ENCODE results near the gene CAMK1D.
"Not testable (repeated sequence)": the region's sequence is repeated elsewhere in the genome, so short reads cannot be mapped to it uniquely, and the experiment has no call there.

CAMK1D gene

DNA sequence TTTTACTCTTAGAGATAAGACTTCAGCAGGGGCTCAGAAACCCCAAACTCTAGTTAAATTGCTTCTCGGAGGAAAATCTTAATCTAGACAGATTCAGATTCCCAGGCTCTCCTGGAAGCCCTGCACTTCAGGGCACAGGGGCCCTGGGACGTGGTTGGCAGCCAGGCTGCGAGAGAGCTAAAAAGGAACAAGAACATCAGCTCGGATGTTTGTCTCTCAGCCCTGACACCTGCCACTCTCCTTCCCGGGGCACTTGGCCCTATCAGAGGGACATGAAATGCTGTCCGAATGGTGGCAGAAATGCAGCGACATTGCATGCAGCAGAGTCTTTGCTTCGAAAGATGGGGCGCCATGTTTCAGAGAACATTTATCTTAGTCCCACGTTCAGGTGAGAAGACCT, 485.4 kb downstream of the CAMK1D start:
- no peak for DNase-seq

DNA sequence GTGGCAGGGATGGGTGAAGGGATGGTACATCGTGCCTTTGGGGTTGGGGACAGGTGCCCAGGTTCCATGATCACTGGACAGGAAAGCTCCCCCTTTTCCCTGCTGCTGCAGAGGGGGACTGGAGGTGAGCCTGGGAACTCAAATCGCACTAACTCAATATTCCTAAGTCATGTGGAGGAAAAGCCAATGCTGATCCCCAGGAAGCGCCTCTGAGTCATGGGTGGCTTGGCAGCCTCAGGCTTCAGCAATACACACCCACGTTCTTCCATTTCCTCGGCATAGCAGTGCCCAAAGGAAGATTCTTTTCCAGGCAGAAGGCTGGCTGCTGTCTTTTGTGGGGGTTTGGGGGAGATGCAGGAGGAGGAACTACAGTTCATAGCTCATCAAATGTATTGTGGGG, 486.4 kb downstream of the CAMK1D start:
- no peak for DNase-seq

GRCh38 chr10:12838366-12838765, 489.0 kb downstream of the CAMK1D start:
- no peak for DNase-seq

DNA sequence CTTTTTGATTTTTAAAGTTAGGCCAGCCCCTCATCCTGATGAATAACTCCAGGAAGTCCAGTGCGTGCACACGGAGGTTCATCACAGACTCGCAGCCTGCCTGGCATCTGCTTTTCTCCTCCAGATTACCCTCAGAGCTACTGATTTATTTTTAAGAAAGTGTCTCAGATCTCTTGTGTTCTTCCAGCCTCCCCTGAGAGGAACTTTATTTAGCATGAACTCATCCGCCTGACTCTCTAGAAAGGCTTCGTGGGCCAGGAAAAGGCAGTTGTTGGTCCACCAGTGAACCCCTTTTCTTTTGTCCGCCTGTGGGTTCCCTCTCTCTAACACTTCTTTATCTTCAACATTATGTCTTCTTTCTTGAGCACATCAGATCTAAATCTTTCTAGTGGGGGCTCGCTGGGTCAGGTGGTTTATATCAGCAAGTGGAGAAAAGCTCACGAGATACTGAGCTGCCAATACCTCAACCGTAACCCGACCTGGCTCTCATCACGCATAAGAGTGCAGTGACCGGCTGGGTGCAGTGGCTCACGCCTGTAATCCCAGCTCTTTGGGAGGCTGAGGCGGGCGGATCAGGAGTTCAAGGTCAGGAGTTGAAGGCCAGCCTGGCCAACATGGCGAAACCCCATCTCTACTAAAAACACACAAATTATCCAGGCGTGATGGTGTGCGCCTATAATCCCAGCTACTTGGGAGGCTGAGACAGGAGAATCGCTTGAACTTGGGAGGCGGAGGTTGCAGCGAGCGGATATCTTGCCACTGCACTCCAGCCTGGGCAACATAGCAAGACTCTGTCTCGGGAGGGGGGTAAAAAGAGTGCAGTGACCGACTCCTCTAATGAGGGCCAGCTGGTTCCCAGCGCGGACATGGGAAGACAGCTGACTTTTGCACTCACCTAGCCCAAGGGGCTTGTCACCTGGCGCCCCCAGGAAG, 489.9 kb downstream of the CAMK1D start:
- no peak for DNase-seq

GRCh38 chr10:12839941-12840611, 490.7 kb downstream of the CAMK1D start:
- no peak for DNase-seq

DNA sequence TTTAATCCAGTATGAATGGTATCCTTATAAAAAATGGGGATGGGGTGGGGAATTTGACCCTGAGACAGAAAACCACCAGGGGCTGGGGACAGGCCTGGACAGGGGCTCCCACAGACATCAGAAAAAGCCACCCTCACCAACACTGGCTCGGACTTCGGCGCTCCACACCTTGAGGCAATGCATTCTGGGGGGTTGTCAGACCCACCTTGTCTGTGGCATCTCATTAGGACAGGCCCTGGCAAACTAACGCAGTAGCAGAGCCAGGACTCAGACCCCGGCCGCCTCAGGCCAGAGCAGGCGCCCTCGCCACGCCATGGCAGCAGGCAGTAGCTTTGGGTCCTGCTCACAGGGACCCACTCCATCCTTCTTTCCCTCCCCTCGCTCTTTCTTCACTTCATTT, 492.1 kb downstream of the CAMK1D start:
- no peak for DNase-seq

DNA sequence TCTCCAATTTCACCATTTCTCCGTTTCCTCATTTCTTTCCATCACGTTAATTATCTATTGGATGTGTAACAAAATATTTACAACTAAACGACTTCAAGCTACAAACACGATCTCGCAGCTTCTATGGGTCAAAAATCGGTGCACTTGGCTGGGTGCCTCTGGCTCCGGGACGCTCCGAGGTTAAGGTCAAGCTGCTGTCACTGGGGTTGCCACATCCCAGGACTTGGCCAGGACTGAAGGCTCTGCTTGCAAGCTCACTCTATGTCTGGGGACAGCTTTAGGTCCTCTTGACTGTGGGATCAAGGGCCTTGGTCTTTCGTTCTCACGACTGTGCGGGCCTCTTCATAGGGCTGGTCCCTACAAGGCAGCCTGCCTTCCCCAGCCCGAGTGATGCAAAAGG, 492.5 kb downstream of the CAMK1D start:
- no peak for DNase-seq

DNA sequence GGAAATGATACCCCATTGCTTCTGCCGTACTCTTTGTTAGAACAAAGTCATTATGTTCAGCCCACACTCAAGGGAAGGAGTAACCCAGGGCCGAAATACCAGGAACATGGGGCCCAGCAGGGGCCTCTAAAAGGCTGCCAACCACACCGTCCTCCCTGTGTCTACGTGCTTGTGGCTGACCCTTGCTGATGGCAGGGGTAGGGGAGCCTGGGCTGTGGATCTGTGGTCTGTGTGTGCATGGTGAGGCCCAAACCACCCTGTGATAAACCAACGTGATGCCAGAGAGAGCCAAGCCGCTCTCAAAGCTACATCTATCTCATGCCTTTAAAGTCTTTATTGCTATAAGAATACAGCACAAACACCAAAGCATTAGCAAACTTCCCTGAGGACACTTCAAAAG, 493.0 kb downstream of the CAMK1D start:
- no peak for DNase-seq

DNA sequence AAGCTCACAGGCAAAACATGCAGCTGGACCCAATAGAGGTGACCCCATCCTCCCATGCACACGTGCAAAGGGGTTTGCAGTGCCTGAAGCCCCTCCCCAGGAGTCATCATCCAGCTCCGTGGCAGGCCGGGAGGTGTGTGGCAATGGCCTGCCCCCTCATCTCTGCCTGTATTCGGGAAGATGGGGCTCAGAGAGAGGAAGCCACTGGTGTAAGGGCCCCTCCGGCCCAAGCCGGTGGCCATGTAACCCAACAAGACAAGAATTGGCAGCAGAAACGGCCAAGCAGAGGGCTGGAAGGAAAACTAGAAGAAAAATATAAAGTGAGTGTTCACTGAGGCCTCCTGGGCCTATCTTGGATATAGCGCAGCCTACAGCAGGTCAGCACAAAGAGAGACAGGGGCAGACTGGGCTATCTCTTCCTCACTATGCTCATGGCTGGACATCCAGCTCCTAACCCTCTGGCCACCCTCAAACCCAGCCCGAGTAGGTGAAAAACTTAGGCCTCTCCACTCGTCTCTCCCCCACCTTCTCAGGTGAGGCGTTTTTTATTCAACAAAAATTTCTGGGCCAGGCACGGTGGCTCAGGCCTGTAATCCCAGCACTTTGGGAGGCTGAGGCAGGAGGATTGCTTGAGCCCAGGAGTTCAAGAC, 494.1 kb downstream of the CAMK1D start:
- no peak for DNase-seq

GRCh38 chr10:12844811-12845483, 495.6 kb downstream of the CAMK1D start:
- DNase-seq: no peak

- DNase-seq: no peak
These were observed 497.4 kb downstream of the CAMK1D start for GRCh38 chr10:12846718-12847117.

- no peak for DNase-seq
These were observed 498.1 kb downstream of the CAMK1D start for GRCh38 chr10:12847361-12847975.

- no peak for DNase-seq
These were observed 499.3 kb downstream of the CAMK1D start for GRCh38 chr10:12848439-12849173.

GRCh38 chr10:12849319-12850181, 500.2 kb downstream of the CAMK1D start:
- DNase-seq: no peak

DNA sequence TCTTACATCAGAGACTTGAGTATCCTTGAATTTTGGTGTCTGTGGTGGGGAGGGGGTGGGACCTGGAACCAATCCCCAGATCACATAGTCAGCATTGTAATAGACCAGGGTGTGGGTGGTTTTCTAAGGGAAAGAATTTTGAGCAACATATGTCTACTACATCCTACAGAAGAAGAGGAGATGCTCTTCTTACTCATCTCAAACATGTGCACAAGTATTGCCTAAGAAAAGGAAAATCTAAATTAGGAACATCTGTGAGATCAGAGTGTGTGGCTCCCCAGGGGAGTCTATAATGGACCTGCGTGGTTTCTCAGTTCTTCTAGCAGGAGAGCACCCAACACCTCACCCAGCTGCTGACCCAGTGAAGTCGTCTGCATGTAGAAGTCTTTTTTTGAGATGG, 503.3 kb downstream of the CAMK1D start:
- DNase-seq: no peak

GRCh38 chr10:12854988-12855387, 505.6 kb downstream of the CAMK1D start:
- no peak for DNase-seq

DNA sequence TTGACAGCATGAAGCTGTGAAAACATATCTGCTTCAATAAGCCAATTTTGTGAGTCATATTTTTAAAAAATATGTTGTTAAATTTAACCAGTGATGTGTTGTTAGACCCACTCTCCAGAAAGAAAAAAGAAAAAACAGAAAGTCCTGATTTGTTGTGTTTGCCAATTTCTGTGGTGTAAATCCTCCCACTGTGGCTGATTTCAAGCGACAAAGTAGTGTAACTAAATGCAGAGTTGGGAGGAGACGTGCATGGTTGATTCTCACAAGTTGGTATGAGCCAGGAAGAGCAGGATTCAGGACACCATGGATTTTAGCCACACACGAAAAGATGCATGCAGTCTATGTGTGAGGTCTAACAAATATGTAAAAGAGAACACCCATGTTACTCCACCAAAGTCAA, 513.1 kb downstream of the CAMK1D start:
- DNase-seq: no peak

GRCh38 chr10:12865515-12865914, 516.2 kb downstream of the CAMK1D start:
- DNase-seq: not testable (repeated sequence)

GRCh38 chr10:12868229-12868628, 518.9 kb downstream of the CAMK1D start:
- no peak for DNase-seq

- DNase-seq: no peak
These were observed 520.1 kb downstream of the CAMK1D start for GRCh38 chr10:12869427-12869826.

GRCh38 chr10:12872577-12872976, 523.2 kb downstream of the CAMK1D start:
- no peak for DNase-seq
